ENCODE measurements around the gene FPGS.

The FPGS gene

GRCh38 chr9:127758843-127759242 is 43.8 kb upstream of the FPGS start:
- no peak overlapping the region for H3K4me2 ChIP-seq (ENCODE audit: low read length, poor library complexity, severe bottlenecking)
- no peak overlapping the region for H3K23ac ChIP-seq (ENCODE audit: low read length in 2 of 2)
- H3K4ac ChIP-seq (ENCODE audit: low read depth in 1 of 2, low read length in 2 of 2): no peak overlapping the region
- no peak overlapping the region for H3K14ac ChIP-seq (ENCODE audit: low read length in 2 of 2)
- no peak overlapping the region for H3K18ac ChIP-seq (ENCODE audit: low read depth in 1 of 2, low read length in 2 of 2)
- no peak overlapping the region for H2BK120ac ChIP-seq (ENCODE audit: low read depth, low read length)
- DNase-seq: no peak
- 94% methylated on average over 5 of the region's 5 CpGs for WGBS
- H4K8ac ChIP-seq (ENCODE audit: low read length): no peak overlapping the region
- H3K4me3 ChIP-seq (ENCODE audit: insufficient read depth in 1 of 2, low read depth in 1 of 2, low read length in 2 of 2): no peak overlapping the region
- H3K4me1 ChIP-seq (ENCODE audit: control insufficient read depth, insufficient read depth, low read depth, low read length): peaks cover 8% of the 10 kb centered on the region
- H3K79me1 ChIP-seq (replicated peaks; ENCODE audit: low read length, poor library complexity, severe bottlenecking): no peaks in the 10 kb centered on the region
- no peak overlapping the region for H2BK5ac ChIP-seq (ENCODE audit: low read depth, low read length, poor library complexity, severe bottlenecking)
- no peak overlapping the region for H2AFZ ChIP-seq (ENCODE audit: low read depth, low read length)
- H2BK12ac ChIP-seq (ENCODE audit: low read length in 2 of 2): no peak overlapping the region
- H3K9me3 ChIP-seq (ENCODE audit: control insufficient read depth, low read length): no peaks in the 10 kb centered on the region
- no peak overlapping the region for H3K9ac ChIP-seq (ENCODE audit: low read length)
- no peaks in the 10 kb centered on the region for H3K36me3 ChIP-seq (ENCODE audit: control insufficient read depth in 1 of 2, insufficient read depth in 2 of 2, low read depth in 1 of 2, low read length in 2 of 2)
- peaks cover 52 to 60% of the 10 kb centered on the region in 2 experiments for H3K27me3 ChIP-seq (ENCODE audit: control insufficient read depth in 1 of 2, insufficient read depth in 1 of 2, low read length in 2 of 2)
- no peak overlapping the region for H4K91ac ChIP-seq (ENCODE audit: low read length)
- peak overlapping the region; percentile 49 for H2BK15ac ChIP-seq (ENCODE audit: low read depth, poor library complexity, severe bottlenecking)
- H2AK5ac ChIP-seq (ENCODE audit: low read length, severe bottlenecking): no peak overlapping the region
- no peak overlapping the region for H3K27ac ChIP-seq (ENCODE audit: low read length, poor library complexity, severe bottlenecking)

- Histone ChIP-seq H4K91ac (ENCODE audit: low read length) (no peak overlapping the region), H3K4me2 (ENCODE audit: low read length, poor library complexity, severe bottlenecking) (no peak overlapping the region), H2BK12ac (ENCODE audit: low read length in 2 of 2) (no peak overlapping the region), H2BK120ac (ENCODE audit: low read depth, low read length) (no peak overlapping the region), H3K14ac (ENCODE audit: low read length in 2 of 2) (no peak overlapping the region), H4K8ac (ENCODE audit: low read length) (no peak overlapping the region), H3K9me3 (ENCODE audit: control insufficient read depth, low read length) (no peaks in the 10 kb centered on the region), H3K18ac (ENCODE audit: low read depth in 1 of 2, low read length in 2 of 2) (no peak overlapping the region), H3K9ac (ENCODE audit: low read length) (no peak overlapping the region), H3K36me3 (ENCODE audit: control insufficient read depth in 1 of 2, insufficient read depth in 2 of 2, low read depth in 1 of 2, low read length in 2 of 2) (no peaks in the 10 kb centered on the region), H3K79me1 (replicated peaks; ENCODE audit: low read length, poor library complexity, severe bottlenecking) (no peaks in the 10 kb centered on the region), H3K27ac (ENCODE audit: low read length, poor library complexity, severe bottlenecking) (no peak overlapping the region), H3K4ac (ENCODE audit: low read depth in 1 of 2, low read length in 2 of 2) (no peak overlapping the region), H3K23ac (ENCODE audit: low read length in 2 of 2) (no peak overlapping the region), H3K4me1 (ENCODE audit: control insufficient read depth, insufficient read depth, low read depth, low read length) (peaks cover 2% of the 10 kb centered on the region), H2BK15ac (ENCODE audit: low read depth, poor library complexity, severe bottlenecking) (no peak overlapping the region), H3K27me3 (ENCODE audit: control insufficient read depth in 1 of 2, insufficient read depth in 1 of 2, low read length in 2 of 2) (peaks cover 38 to 61% of the 10 kb centered on the region in 2 experiments), H3K4me3 (ENCODE audit: insufficient read depth in 1 of 2, low read depth in 1 of 2, low read length in 2 of 2) (no peak overlapping the region), H2AK5ac (ENCODE audit: low read length, severe bottlenecking) (no peak overlapping the region), H2BK5ac (ENCODE audit: low read depth, low read length, poor library complexity, severe bottlenecking) (no peak overlapping the region), H2AFZ (ENCODE audit: low read depth, low read length) (no peak overlapping the region)
- WGBS: 90% methylated on average over 5 of the region's 5 CpGs
- DNase-seq: no peak
Measured at GRCh38 chr9:127761061-127761460, 41.6 kb upstream of the FPGS start.

- no peaks in the 10 kb centered on the region for H3K79me1 ChIP-seq (replicated peaks; ENCODE audit: low read length, poor library complexity, severe bottlenecking)
- H4K91ac ChIP-seq (ENCODE audit: low read length): no peak overlapping the region
- no peak overlapping the region for H3K4me2 ChIP-seq (ENCODE audit: low read length, poor library complexity, severe bottlenecking)
- peaks cover 2% of the 10 kb centered on the region for H3K4me1 ChIP-seq (ENCODE audit: control insufficient read depth, insufficient read depth, low read depth, low read length)
- 57% methylated on average over 5 of the region's 5 CpGs for WGBS
- DNase-seq: no peak
- H3K4me3 ChIP-seq (ENCODE audit: insufficient read depth in 1 of 2, low read depth in 1 of 2, low read length in 2 of 2): no peak overlapping the region
- H3K27me3 ChIP-seq (ENCODE audit: control insufficient read depth in 1 of 2, insufficient read depth in 1 of 2, low read length in 2 of 2): peaks cover 33 to 59% of the 10 kb centered on the region in 2 experiments
- H3K36me3 ChIP-seq (ENCODE audit: control insufficient read depth in 1 of 2, insufficient read depth in 2 of 2, low read depth in 1 of 2, low read length in 2 of 2): no peaks in the 10 kb centered on the region
- no peak overlapping the region for H3K18ac ChIP-seq (ENCODE audit: low read depth in 1 of 2, low read length in 2 of 2)
- H4K8ac ChIP-seq (ENCODE audit: low read length): no peak overlapping the region
- H2BK15ac ChIP-seq (ENCODE audit: low read depth, poor library complexity, severe bottlenecking): no peak overlapping the region
- H2BK12ac ChIP-seq (ENCODE audit: low read length in 2 of 2): no peak overlapping the region
- no peak overlapping the region for H2AFZ ChIP-seq (ENCODE audit: low read depth, low read length)
- no peak overlapping the region for H3K9ac ChIP-seq (ENCODE audit: low read length)
- H2BK120ac ChIP-seq (ENCODE audit: low read depth, low read length): no peak overlapping the region
- H3K9me3 ChIP-seq (ENCODE audit: control insufficient read depth, low read length): no peaks in the 10 kb centered on the region
- H3K4ac ChIP-seq (ENCODE audit: low read depth in 1 of 2, low read length in 2 of 2): no peak overlapping the region
- no peak overlapping the region for H3K23ac ChIP-seq (ENCODE audit: low read length in 2 of 2)
- no peak overlapping the region for H2BK5ac ChIP-seq (ENCODE audit: low read depth, low read length, poor library complexity, severe bottlenecking)
- no peak overlapping the region for H2AK5ac ChIP-seq (ENCODE audit: low read length, severe bottlenecking)
- H3K14ac ChIP-seq (ENCODE audit: low read length in 2 of 2): peak overlapping the region in 1 of 2 experiments; percentile 12
- H3K27ac ChIP-seq (ENCODE audit: low read length, poor library complexity, severe bottlenecking): no peak overlapping the region
Measured at GRCh38 chr9:127761491-127761956, 41.2 kb upstream of the FPGS start.

GRCh38 chr9:127762111-127762676 is 40.5 kb upstream of the FPGS start:
- Histone ChIP-seq H2BK12ac (ENCODE audit: low read length in 2 of 2) (no peak overlapping the region), H3K9me3 (ENCODE audit: control insufficient read depth, low read length) (no peaks in the 10 kb centered on the region), H4K8ac (ENCODE audit: low read length) (no peak overlapping the region), H3K4me3 (ENCODE audit: insufficient read depth in 1 of 2, low read depth in 1 of 2, low read length in 2 of 2) (no peak overlapping the region), H2BK15ac (ENCODE audit: low read depth, poor library complexity, severe bottlenecking) (no peak overlapping the region), H3K23ac (ENCODE audit: low read length in 2 of 2) (no peak overlapping the region), H2BK5ac (ENCODE audit: low read depth, low read length, poor library complexity, severe bottlenecking) (no peak overlapping the region), H3K9ac (ENCODE audit: low read length) (no peak overlapping the region), H3K4me1 (ENCODE audit: control insufficient read depth, insufficient read depth, low read depth, low read length) (peaks cover 2% of the 10 kb centered on the region), H3K4me2 (ENCODE audit: low read length, poor library complexity, severe bottlenecking) (no peak overlapping the region), H3K14ac (ENCODE audit: low read length in 2 of 2) (no peak overlapping the region), H3K79me1 (replicated peaks; ENCODE audit: low read length, poor library complexity, severe bottlenecking) (no peaks in the 10 kb centered on the region), H3K27ac (ENCODE audit: low read length, poor library complexity, severe bottlenecking) (no peak overlapping the region), H3K27me3 (ENCODE audit: control insufficient read depth in 1 of 2, insufficient read depth in 1 of 2, low read length in 2 of 2) (peaks cover 34 to 63% of the 10 kb centered on the region in 2 experiments), H2AFZ (ENCODE audit: low read depth, low read length) (no peak overlapping the region), H3K18ac (ENCODE audit: low read depth in 1 of 2, low read length in 2 of 2) (no peak overlapping the region), H2BK120ac (ENCODE audit: low read depth, low read length) (no peak overlapping the region), H3K4ac (ENCODE audit: low read depth in 1 of 2, low read length in 2 of 2) (no peak overlapping the region), H2AK5ac (ENCODE audit: low read length, severe bottlenecking) (no peak overlapping the region), H4K91ac (ENCODE audit: low read length) (no peak overlapping the region), H3K36me3 (ENCODE audit: control insufficient read depth in 1 of 2, insufficient read depth in 2 of 2, low read depth in 1 of 2, low read length in 2 of 2) (no peaks in the 10 kb centered on the region)
- WGBS: 56% methylated on average over 16 of the region's 16 CpGs
- DNase-seq: no peak
